ENCODE measurements around the gene CSNK1A1.

CSNK1A1 gene

DNA sequence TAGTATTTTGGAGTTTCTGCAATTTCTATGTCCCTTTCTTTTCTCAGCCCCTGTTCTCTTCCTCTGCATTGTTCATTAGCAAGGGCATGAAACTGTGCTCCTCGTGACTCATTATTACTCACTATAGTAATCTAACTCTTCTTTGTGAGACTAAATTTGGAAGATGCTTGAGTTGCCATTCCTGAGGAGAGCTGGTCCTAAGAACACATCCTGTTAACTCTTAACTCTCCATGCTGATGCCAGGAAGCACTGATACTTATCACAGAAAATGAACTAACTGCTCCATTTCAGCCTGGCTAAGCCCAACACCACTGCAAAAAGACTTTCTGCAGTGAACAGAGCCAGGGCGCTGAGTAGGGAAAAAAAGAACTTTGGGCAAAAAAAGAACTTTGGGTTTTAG lies 10.6 kb upstream of the CSNK1A1 start:
- POLR2A ChIA-PET = interaction anchor here (0.8 kb wide), 1 partner anchor 11 kb away, joined by 3 read pairs; the partner anchor contains the start of gene CSNK1A1
- TF ChIP-seq CTCF (IDR thresholded peaks at IDR 0.05; ENCODE audit: control extremely low read depth, extremely low read depth, low read depth, missing control alignments) = no peak
- CTCF ChIA-PET = interaction anchor here (1.0 to 4.0 kb wide), 13 partner anchors 10 to 245 kb away, joined by 3 to 49 read pairs (median 5); partner anchors contain the start of gene CSNK1A1
- no peak for DNase-seq (ENCODE audit: extremely low spot score)

GRCh38 chr5:149559706-149560105 lies 8.5 kb upstream of the CSNK1A1 start:
- ChIA-PET CTCF (interaction anchor here (2.0 to 2.4 kb wide), 2 partner anchors 8 to 59 kb away, joined by 8 to 9 read pairs; partner anchors contain the start of gene CSNK1A1), POLR2A (no interaction called here)
- TF ChIP-seq CTCF (IDR thresholded peaks at IDR 0.05; ENCODE audit: control extremely low read depth, extremely low read depth, low read depth, missing control alignments) = no peak
- no peak for DNase-seq (ENCODE audit: extremely low spot score)

- POLR2A ChIA-PET = no interaction called here
- no peak for DNase-seq (ENCODE audit: extremely low spot score)
- CTCF ChIA-PET = interaction anchor here (1.0 to 2.9 kb wide), 11 partner anchors 8 to 235 kb away, joined by 3 to 14 read pairs (median 7); no protein-coding TSS in a partner anchor
- TF ChIP-seq CTCF (IDR thresholded peaks at IDR 0.05; ENCODE audit: control extremely low read depth, extremely low read depth, low read depth, missing control alignments) = no peak
Measured at GRCh38 chr5:149552553-149553160, 1.4 kb upstream of the CSNK1A1 start.

GRCh38 chr5:149552038-149552494 lies 827 bp upstream of the CSNK1A1 start:
- ChIA-PET CTCF (interaction anchor here (0.7 to 2.9 kb wide), 27 partner anchors 8 to 438 kb away, joined by 3 to 14 read pairs (median 5); partner anchors contain the start of genes GRPEL2 and PCYOX1L), POLR2A (interaction anchor here (0.6 kb wide), 1 partner anchor 34 kb away, joined by 6 read pairs; no protein-coding TSS in a partner anchor)
- DNase-seq (ENCODE audit: extremely low spot score) = no peak
- TF ChIP-seq CTCF (IDR thresholded peaks at IDR 0.05; ENCODE audit: control extremely low read depth, extremely low read depth, low read depth, missing control alignments) = no peak

DNA sequence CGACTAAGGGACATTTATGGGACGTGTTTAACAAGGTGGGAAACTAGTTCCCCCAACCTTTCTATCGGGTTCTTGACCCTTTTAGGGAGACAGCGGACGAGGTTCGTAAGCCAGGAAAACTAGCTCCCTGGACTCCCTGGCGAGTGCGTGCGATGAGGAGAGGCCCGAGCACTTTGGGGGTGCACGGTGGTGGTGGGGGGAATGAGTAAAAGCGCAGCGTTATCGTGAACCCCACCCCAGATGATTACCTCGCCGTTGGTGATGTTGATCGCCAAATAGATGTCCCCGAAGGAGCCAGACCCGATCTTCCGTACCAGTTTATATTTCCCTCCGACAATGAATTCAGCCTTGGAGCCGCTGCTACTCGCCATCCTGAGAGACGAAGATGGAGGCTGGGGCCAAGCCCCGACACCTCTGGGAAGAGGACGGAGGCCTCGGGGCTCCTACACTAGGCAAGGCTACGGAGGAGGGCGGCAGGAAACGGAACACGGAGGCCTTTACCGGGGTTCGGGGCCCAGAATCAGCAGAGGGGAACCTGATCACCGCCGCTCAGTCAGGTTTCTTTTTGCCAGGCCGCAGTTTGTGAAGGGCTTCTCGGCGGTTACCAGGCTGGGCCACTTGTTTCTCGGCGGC lies 529 bp downstream of the CSNK1A1 start:
- DNase-seq (ENCODE audit: extremely low spot score) = peak; percentile 28
- CTCF ChIA-PET = interaction anchor here (0.6 to 2.9 kb wide), 30 partner anchors 7 to 440 kb away, joined by 3 to 14 read pairs (median 4); partner anchors contain the start of genes GRPEL2 and PCYOX1L
- POLR2A ChIA-PET = interaction anchor here (0.9 to 1.7 kb wide), 2 partner anchors 10 to 11 kb away, joined by 3 to 7 read pairs; no protein-coding TSS in a partner anchor
- TF ChIP-seq CTCF (IDR thresholded peaks at IDR 0.05; ENCODE audit: control extremely low read depth, extremely low read depth, low read depth, missing control alignments) = no peak

DNA sequence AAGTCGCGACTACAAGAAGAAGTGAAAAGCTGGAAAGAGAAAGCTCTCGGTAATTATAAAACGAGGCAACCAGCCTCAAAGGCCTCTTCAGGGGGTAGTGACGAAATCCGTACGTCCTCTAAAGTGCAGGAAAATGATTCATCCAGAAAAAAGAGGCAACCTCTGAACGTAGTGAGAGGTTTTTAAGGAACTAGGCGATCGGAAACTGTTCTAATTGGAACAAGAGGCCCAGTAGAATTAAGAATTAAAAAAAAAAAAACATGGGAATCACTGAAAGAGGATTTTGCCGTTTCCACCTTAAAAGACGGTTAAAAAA lies 1.0 kb downstream of the CSNK1A1 start:
- no peak for TF ChIP-seq CTCF (IDR thresholded peaks at IDR 0.05; ENCODE audit: control extremely low read depth, extremely low read depth, low read depth, missing control alignments)
- DNase-seq (ENCODE audit: extremely low spot score) = no peak
- ChIA-PET CTCF (interaction anchor here (1.0 to 2.1 kb wide), 10 partner anchors 9 to 303 kb away, joined by 3 to 13 read pairs (median 4); no protein-coding TSS in a partner anchor), POLR2A (interaction anchor here (1.3 to 1.7 kb wide), 2 partner anchors 9 to 12 kb away, joined by 3 to 7 read pairs; no protein-coding TSS in a partner anchor)

Measured in GM10248 (cell line).